Stimulated activated CD4-positive, alpha-beta T cell treated with anti-CD3 and anti-CD28 coated beads, Interleukin-1b, Interleukin-23, amount 100 ng/mL, for 24 hours (primary cell): ENCODE measurements around the gene CDK5RAP1.
A peak's percentile ranks its signal among the peaks of the same experiment; 100 is the strongest.
"Not testable (repeated sequence)": the region's sequence is repeated elsewhere in the genome, so short reads cannot be mapped to it uniquely, and the experiment has no call there.

Source experiments
- DNase-seq, 4 experiments: peaks; one replicate each; pipeline ENCODE4 v3.0.0-alpha.2; 2020; ENCODE audit warnings: low read depth in 4 of 4, low spot score in 1 of 4

The CDK5RAP1 gene, protein sequence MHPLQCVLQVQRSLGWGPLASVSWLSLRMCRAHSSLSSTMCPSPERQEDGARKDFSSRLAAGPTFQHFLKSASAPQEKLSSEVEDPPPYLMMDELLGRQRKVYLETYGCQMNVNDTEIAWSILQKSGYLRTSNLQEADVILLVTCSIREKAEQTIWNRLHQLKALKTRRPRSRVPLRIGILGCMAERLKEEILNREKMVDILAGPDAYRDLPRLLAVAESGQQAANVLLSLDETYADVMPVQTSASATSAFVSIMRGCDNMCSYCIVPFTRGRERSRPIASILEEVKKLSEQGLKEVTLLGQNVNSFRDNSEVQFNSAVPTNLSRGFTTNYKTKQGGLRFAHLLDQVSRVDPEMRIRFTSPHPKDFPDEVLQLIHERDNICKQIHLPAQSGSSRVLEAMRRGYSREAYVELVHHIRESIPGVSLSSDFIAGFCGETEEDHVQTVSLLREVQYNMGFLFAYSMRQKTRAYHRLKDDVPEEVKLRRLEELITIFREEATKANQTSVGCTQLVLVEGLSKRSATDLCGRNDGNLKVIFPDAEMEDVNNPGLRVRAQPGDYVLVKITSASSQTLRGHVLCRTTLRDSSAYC

DNA sequence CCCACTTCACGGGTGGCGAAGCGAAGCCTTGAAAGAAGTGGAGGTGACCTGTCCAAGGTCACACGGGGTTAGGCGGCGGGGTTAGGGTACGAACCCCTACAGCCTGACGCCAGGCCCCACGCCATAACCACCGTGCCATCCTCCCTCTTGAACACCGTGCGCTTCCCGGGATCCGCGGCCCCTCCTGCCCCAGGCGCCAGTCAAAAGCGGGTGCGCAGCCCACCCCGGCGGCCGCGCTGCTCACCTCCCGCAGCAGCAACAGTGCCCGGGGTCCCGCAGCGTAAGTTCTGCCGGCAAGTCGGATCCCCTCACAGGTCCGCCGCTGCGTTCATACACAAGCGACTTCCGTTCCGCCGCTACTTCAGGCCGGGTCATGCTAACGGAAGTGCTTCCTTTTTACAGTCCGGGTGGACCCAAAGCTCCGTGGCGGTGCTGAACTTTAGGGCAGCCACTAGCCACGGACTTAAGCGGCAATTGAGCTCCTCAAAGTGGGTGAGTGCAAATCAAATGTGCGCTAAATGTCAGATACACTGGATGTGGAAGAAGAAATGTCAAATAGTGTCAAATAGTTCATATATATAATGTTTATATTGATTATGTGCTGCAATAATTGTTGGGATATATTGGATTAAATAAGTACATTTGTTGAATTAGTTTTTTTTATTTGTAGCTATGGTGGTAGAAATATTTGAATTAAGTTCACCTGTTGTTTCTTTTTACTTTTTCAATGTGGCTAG lies at the start of gene CDK5RAP1:
TSS of gene CDK5RAP1 (minus strand) at position 336 of the 737 bp plus-strand sequence. CDS start 4,455 bp downstream, outside the sequence.
- DNase-seq = peak; percentile 64 to 79 (median 73)

DNA sequence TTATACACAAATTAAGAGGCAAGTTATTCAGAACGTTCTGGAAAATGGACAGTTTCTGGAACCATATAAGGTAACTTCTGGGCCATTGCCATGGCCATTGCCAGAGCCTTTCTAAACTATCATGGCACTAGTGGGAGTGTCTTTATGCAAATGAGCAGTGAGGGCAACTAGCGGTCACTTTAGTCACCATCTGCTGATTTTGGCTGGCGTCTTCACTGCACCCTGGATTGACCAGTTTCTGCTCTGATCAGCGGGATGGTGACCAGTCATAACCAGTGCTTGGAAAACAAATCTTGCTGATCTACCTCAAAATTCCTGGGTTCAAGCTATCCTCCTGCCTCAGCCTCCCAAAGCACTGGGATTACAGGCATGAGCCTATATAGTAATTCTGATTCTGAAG lies 49.5 kb upstream of the CDK5RAP1 start:
- DNase-seq = no peak

DNA sequence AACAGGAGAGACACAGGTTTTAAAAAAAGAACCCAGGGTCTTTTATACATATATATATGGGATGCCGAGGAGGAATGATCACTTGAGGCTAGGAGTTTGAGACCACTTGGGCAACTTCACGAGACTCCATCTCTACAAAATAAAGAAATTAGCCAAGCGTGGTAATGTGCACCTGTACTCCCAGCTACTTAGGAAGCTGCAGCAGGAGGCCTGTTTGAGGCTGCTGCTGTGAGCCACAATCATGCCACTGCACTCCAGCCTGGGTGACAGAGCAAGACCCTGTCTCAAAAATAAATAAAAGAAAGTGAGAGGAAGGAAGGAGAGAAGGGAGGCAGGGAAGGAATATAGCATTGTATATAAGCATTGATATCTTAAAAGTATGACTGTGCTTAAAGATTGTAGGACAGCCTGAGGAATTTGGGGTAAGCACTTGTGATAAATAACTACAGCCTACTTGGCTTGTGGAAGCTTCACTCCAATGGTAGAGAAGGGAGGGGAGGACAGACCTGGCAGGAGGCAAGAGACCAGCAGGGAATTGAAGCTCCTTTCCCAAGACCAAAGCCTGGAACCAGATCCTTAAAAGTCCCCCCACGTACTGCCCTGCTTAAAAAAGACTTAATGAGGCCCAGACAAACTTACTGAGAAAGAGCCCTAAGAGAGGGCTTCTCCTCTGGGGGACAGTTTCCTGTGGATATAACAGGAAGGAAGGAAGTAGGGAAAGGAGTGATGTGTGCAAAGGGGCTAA lies 44.7 kb upstream of the CDK5RAP1 start:
- DNase-seq = no peak

DNA sequence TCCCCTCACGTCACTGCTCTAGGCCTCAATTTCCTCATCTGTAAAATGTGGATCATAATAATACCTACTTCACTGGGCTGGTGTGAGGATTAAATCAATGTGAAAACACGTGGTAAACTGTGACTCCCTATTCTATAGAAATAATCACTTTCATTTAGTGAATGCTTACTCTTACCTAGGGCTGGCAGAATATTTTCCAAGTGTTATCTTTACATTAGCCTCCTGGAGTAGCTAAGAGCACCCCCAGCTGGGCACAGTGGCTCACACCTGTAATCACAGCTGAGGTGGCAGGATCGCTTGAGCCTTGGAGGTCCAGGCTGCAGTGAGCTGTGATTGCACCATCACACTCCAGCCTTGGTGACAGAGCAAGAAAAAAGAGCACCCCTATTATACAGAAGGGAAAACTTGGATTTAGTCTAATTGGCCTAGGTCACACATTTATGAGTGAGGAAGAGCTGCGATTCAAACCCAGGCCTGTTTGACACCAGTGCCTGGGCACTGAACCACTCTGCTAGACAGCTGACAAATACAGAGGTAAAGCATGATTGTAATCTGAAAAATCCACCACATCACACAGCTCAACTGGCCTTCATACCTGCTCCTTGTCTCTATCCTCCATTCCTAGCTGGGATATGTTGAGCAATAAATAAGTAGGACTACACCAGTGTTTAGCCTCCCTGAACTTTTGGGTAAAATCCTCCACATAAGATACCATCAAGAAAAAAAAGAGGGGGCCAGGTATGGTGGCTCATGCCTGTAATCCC lies 43.7 kb upstream of the CDK5RAP1 start:
- DNase-seq = no peak

DNA sequence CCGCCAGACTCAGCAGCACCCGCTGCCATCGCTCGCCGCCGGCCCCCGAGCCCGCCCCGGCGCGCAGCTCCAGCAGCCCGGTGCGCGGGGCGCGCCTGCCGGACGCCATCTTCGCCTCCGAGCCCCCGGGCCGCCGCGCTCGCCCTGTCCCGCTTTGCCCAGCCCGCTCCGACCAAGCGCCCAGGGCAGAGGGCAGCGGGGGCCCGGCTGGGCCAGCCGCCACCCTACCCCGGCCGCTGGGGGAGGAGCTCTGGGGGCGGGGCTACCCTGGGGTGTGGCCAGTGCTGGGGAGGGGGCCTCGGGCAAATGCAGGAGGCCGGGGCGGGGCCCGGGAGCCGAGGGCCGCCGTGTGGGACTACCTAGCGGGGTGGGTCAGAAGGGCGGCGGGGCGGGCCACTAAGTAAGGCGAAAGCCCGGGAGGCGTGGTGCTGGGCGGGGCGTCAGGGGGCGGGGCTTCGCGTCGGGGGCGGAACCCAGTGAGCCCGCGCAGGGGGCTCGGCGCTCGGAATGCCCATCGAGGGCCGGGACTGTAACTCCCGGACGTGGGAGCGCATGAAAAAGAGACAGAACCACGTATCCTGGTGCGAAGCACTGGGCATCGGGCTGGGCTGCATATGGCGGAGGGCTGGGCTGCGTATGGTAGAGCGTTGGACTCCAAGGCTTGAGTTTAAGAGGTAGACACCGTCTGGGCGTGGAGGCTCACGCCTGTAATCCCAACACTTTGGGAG lies 42.4 kb upstream of the CDK5RAP1 start, which contains the start of gene SNTA1:
TSS of gene SNTA1 (minus strand) at position 252 of the 728 bp plus-strand sequence. CDS start at position 109, 143 bp downstream.
- DNase-seq = peak; percentile 55 to 89 (median 81)

DNA sequence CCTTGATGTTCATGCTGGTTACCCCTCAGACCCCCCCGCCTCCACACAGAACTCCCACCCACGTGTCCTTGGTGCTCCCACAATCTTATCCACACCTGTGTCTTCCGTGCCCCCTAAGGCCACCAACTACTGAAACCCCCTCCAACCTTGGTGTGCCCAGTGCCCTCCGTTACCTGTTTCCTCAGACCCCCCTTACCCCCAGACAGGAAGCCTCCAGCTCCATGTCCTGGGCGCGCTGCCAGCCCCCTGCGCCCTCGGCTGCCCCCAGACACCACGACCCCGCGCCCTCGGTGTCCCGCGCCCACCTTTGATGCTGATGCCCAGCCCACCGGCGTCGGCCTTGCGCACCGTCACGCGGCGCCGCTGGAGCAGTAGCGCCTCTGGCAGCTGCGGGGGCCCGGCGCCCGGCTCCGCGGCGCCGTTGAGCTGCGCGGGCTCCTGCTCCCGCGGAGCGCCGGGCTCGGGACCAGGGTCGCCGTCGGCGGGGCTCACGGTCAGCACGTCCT lies 41.7 kb upstream of the CDK5RAP1 start:
- no peak for DNase-seq

DNA sequence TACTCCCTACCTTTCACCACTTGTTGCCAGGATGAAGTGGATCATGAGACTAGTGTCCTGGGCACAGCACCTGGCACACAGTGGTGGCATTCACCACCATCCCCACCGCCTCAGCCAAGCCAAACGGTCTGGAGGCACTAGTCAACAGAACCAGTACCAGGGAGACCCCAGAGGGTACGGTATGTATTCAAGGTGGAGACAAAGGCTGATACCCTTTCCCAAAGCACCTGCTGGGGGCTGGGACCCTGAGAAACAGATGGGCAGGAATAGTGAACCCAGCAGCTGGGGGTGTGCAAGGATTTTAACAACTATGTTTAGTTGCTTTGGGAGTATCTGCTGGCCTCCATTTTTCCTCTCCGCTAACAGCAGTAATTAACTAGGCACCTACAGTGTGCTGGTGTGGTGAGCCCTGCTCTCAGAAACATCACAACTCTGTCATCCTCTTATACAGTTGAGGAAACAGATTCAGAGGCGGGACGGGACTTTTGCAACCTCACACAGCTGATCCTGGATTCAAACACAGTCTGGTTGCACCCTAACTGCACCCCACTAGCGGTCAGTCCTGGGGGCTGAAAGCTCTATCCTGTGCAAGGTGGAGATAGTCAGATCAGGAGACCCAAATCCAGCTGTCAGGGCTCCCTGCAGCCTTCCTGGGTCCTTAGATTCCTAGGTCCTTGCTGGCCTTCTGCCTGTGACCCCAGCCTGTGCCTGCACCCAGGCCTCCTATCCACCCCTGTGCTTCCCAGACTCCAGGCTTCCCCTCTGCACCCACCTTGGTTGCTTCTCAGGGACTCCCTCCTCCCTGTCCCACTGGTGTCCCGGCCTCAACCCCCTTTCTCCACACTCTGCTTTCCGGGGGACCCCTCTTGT lies 41.1 kb upstream of the CDK5RAP1 start:
- DNase-seq = no peak

DNA sequence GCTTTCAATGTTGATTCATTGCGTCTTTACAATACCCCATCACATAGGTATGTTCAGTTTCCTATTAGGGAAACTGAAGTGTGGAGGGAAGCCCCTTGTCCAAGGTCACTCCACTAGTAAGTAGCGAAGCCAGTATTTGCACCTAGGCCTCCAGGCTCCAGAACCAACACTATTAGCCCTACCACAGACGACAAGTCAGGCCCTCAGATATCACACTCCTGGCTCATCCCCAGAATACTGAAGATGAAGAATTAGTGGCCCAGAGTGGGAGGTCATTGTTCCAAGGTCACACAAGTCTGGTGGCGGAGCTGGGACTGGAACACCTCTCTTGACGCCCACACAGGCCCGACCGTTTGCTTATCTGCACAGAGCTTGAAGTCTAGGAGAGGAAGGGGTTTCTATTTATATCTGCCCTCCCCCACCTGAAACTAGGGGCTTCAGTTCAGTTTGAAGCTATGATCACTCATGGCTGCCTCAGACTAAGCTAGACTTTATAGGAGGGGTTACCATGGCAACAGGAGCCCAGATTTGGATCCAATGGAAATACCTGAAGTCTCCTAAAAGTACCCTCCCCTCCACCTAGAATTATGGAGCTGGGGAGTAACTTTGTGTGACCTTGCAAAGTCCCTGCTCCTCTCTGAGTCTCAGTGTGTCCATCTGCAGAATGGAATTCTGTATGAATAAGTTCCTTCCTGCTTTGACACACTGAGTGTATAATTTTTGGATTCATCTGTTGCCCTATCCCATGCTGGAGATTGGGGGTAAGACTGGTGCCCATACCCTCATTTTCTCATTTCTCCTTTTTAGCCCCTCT lies 40.0 kb upstream of the CDK5RAP1 start:
- DNase-seq = no peak

DNA sequence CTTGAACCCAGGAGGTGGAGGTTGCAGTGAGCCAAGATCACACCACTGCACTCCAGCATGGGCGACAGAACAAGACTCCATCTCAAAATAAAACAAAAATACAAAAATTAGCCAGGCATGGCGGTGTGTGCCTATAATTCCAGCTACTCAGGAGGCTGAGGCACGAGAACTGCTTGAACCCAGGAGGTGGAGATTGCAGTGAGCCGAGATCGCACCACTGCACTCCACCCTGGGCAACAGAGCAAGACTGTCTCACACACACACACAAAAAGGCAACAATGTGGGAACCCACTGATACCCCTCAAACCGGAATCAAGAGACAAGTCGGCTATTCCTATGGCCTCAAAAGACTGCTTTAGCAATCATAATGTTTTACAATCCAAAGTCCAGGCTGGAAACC lies 39.2 kb upstream of the CDK5RAP1 start:
- DNase-seq = not testable (repeated sequence)

DNA sequence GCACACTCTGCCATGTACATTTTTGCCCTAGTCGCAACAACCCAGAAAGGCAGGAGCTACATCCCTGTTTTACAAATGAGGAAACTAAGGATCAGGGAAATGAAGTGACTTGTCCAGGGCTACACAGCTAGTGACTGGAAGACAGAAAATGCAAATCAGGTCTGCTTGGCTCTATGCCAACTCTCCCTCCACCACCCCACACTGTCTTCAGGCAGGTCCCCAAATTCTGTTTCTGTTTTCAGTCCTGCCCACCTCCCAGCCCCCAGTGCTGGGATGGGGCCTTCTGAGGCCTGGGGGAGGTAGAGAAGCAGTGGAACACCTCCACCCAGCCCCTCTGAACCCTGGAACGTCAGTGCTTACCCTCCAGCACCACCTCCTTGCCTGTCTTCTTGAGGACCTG lies 37.2 kb upstream of the CDK5RAP1 start:
- DNase-seq = no peak

DNA sequence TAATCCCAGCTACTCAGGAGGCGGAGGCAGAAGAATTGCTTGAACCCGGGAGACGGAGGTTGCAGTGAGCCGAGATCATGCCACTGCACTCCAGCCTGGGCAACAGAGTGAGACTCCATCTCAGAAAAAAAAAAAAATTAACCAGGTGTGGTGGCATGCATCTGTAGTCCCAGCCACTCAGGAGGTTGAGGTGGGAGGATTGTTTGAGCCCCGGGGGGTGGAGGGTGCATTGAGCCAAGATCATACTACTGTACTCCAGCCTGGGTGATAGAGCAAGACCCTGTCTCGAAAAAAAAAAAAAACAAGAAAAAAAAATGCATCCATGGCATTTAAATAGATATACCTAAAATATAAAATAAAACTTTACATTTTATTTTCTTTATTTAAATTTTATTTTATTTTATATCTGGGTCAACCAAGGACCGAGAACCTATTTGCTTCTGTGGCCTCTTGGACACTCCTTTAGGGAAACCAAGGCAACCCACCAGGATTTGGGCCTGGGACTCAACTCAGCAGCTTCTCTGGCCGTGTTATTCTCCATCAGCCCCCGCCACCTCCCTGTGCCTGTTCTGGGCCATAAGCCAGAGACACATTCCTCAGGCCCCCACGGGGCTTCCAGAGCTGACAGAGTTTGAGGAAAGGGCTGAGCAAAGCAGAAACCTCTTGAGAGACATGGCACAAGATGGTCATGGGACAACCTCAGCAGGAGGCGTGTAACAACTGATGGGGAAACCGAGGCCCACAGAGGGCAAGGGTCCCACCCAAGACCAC lies 36.0 kb upstream of the CDK5RAP1 start:
- DNase-seq = no peak

DNA sequence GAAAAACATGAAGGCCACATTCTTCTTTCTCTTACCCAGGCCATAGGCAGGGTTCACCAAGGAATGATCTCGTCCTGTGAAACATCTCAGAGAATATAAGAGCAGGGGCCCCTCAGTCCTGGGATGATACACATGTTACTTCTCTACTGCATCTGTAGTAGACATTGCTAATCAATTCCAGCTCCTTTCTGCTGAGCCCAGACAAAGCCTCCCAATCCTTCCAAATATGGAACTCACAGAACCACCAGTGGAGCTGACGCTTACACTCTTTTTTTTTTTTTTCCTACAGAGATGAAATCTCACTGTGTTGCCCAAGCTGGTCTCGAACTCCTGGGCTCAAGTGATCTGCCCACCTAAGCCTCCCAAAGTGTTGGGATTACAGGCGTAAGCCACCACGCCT lies 33.1 kb upstream of the CDK5RAP1 start:
- no peak for DNase-seq

DNA sequence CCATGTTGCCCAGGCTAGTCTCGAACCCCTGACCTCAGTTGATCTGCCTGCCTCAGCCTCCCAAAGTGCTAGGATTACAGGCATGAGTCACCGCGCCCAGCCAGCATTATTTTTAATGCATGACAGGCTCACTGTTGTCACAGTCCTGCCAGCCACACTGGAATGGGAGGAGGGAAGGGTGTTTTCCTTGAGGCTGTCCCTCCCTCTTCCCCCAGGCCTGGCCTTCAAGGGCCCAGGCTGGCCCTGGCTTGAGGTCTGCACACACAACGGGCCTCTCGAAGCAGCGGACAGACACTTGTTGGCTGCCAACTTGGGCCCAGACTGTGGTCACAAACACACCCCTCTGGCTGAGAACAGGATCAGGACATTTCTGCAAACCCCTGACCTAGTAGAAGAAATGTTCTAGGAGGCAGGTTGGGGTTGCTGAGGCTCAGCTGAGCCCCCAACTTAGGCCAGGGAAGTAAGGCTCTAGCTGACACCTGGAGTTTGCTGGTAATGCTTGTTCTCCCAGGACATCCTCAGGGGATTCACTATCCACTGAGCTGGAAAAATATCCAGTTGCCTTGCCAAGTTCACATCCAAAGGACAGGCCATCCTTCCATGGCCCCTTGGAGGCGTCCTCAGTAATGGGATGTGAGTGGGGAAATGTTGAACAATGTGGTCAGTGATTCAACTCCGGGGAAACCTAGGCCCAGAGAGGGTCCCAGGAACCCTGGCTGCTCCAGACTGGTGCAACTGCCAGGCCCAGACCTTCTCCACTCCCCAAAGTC lies 32.3 kb upstream of the CDK5RAP1 start:
- DNase-seq = no peak

DNA sequence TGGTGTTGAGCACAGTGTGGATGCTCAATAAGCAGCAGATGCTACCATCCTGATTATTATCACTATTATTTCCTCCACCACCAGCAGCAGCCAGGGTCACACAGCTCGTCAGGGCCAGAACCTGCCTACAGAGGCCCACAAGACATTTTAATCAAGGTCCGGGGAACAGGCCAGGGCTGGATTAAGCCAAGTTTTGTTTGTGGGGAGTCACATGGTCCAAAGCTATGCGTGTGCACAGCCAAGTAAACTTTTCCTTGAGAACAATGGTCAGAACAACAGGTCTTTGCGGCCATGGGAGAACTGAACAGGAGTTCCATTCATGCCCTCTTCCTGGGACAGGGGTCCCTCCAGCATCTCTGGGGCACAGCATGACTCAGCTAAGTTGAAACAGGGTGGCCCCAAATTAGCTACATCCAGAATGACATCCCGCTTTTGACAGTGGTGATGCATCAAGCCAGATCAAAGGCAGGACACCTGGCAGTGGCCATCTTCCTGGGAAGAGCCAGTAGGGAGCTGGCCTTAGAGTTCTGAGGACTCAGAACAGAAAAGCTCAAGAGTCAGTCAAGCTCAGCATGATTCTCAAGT lies 30.6 kb upstream of the CDK5RAP1 start:
- no peak for DNase-seq

DNA sequence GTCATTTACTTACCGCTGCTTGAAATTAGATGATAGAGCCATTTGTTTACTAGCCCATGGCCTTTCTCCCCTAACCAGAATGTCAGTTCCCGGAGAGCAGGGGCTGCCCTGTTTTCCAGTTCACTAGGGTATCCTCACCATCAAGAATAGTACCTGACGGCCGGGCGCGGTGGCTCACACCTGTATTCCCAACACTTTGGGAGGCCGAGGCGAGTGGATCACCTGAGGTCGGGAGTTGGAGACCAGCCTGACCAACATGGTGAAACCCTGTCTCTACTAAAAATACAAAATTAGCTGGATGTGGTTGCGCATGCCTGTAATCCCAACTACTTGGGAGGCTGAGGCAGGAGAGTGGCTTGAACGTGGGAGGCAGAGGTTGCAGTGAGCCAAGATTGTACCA lies 22.6 kb upstream of the CDK5RAP1 start:
- DNase-seq = not testable (repeated sequence)
